Measurements from ENCODE around the gene TBX1. TPM values are rescaled to one million over a fixed set of nuclear protein-coding genes. Genes with fewer than 3 reads are reported as not detected.

The TBX1 gene
- total and polyA plus RNA-seq, 10 of the 15 experiments (the other 5 are each of a cell fraction or from before 2014, with no cell fraction given), result not detected

DNA sequence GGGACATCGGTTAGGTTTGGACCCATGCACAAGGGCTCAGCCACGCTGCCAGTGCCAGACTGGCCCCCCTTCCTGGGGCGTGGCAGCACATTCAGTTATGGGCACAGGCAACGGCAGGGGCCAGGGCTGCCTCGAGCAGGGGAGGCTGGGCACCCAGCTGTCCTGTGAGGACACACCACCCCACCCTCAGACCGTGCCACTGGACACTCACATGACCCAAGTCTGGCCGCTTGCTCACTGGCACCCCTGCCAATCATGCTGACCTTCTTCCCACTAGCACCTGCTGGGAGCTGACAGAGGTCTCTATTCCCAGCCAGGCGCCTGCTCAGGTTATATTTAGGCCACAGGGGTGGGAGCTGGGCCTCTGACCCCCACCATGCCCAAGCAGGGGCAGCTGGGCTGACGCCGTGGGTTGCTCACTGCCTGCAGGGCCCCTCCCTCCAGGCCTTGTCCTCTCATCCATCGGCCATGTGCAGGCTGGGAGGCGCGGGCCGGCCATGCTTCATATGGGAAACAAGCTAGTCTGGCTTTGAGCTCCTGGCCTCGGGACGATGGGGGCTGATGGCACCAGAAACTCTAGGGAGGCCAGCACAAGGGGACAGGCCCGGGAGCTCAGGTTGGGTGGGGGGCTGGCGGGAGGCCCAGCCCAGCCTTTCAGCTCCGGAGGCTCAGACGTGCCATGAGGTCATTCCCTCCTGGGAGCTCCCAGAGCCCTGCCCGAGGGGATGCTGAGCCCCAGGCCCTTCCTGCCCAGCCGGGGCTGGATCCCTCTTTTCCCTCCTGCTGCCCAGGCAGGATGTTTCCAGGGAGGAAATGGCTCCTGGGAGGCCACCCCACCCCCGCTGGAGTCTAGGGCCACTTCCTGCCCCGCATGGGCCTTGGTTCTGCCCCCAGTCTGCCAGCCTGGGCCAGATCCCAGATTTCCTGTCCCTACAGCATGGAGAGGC, 15.2 kb upstream of the TBX1 start:
- H3K36me3 ChIP-seq (ENCODE audit: control insufficient read depth in 2 of 2, insufficient read depth in 2 of 2, low read length in 1 of 2), result no peaks in the 10 kb centered on the region
- POLR2A ChIA-PET, result no interaction called here
- intact Hi-C loops (cut with micrococcal nuclease; ENCODE audit: unreplicated experiment), result no loop called here
- H3K79me2 ChIP-seq (ENCODE audit: control insufficient read depth, insufficient read depth, low read length), result no peaks in the 10 kb centered on the region
- H3K9ac ChIP-seq (ENCODE audit: control insufficient read depth, insufficient read depth, low read length), result no peak overlapping the region
- no peak overlapping the region for H3K4me3 ChIP-seq
- no TSS peak for BruUV-seq (replicated peaks)
- CTCF ChIA-PET, result interaction anchor here (0.8 to 2.2 kb wide), 3 partner anchors 15 to 165 kb away, joined by 3 to 8 read pairs (median 4); no protein-coding TSS in a partner anchor
- in situ Hi-C loops (cut with MboI), result no loop called here
- no peak overlapping the region for H2AFZ ChIP-seq (ENCODE audit: control insufficient read depth, low read depth, low read length)
- H3K27me3 ChIP-seq (replicated peaks in 1 of 2; ENCODE audit: control insufficient read depth in 2 of 2, insufficient read depth in 2 of 2, low read length in 1 of 2), result no peaks in the 10 kb centered on the region; a peak in 1 of 4 replicates
- H4K20me1 ChIP-seq (ENCODE audit: control insufficient read depth, insufficient read depth), result no peaks in the 10 kb centered on the region
- SMC1A ChIA-PET (ENCODE audit: uncharacterized antibody, unreplicated experiment), result no interaction called here
- 40% methylated on average over 18 of the region's 24 CpGs for WGBS (ENCODE audit: insufficient coverage, insufficient replicate concordance, low lambda C conversion rate, missing lambda C conversion rate)
- no peak for FAIRE-seq
- no peaks in the 10 kb centered on the region for H3K9me3 ChIP-seq (replicated peaks; ENCODE audit: control insufficient read depth, insufficient read depth, low read length)
- H3K4me2 ChIP-seq (ENCODE audit: control insufficient read depth, insufficient read depth), result no peak overlapping the region
- RAD21 ChIA-PET (ENCODE audit: unreplicated experiment), result interaction anchor here (0.5 to 1.4 kb wide), 3 partner anchors 15 to 165 kb away, joined by 3 read pairs; no protein-coding TSS in a partner anchor
- DNase-seq (ENCODE audit: low read depth, low spot score), result no peak
- no peaks in the 10 kb centered on the region for H3K4me1 ChIP-seq (ENCODE audit: control insufficient read depth, insufficient read depth, low read length)
- no peak for TF ChIP-seq POU2F2 (IDR thresholded peaks at IDR 0.05; ENCODE audit: borderline replicate concordance, low read depth, low read length)
- no peak overlapping the region for H3K27ac ChIP-seq (ENCODE audit: control insufficient read depth, insufficient read depth)
- no peak for ATAC-seq

GRCh38 chr22:19746726-19747125, 13.9 kb upstream of the TBX1 start:
- SMC1A ChIA-PET (ENCODE audit: uncharacterized antibody, unreplicated experiment), result no interaction called here
- 17% methylated on average over 12 of the region's 13 CpGs for WGBS (ENCODE audit: insufficient coverage, insufficient replicate concordance, low lambda C conversion rate, missing lambda C conversion rate)
- BruUV-seq (replicated peaks), result no TSS peak
- DNase-seq (ENCODE audit: low read depth, low spot score) (no peak), ATAC-seq (no peak), FAIRE-seq (no peak)
- in situ Hi-C loops (cut with MboI), result no loop called here
- Histone ChIP-seq H3K4me2 (ENCODE audit: control insufficient read depth, insufficient read depth) (no peak overlapping the region), H4K20me1 (ENCODE audit: control insufficient read depth, insufficient read depth) (no peaks in the 10 kb centered on the region), H3K4me3 (no peak overlapping the region), H3K27me3 (replicated peaks in 1 of 2; ENCODE audit: control insufficient read depth in 2 of 2, insufficient read depth in 2 of 2, low read length in 1 of 2) (no peaks in the 10 kb centered on the region; a peak in 1 of 4 replicates), H3K79me2 (ENCODE audit: control insufficient read depth, insufficient read depth, low read length) (no peaks in the 10 kb centered on the region), H3K9ac (ENCODE audit: control insufficient read depth, insufficient read depth, low read length) (no peak overlapping the region), H3K4me1 (ENCODE audit: control insufficient read depth, insufficient read depth, low read length) (no peaks in the 10 kb centered on the region), H2AFZ (ENCODE audit: control insufficient read depth, low read depth, low read length) (no peak overlapping the region), H3K27ac (ENCODE audit: control insufficient read depth, insufficient read depth) (no peak overlapping the region), H3K36me3 (ENCODE audit: control insufficient read depth in 2 of 2, insufficient read depth in 2 of 2, low read length in 1 of 2) (no peaks in the 10 kb centered on the region), H3K9me3 (replicated peaks; ENCODE audit: control insufficient read depth, insufficient read depth, low read length) (no peaks in the 10 kb centered on the region)
- CTCF ChIA-PET, result interaction anchor here (0.6 to 2.2 kb wide), 3 partner anchors 10 to 168 kb away, joined by 3 to 8 read pairs (median 4); no protein-coding TSS in a partner anchor
- intact Hi-C loops (cut with micrococcal nuclease; ENCODE audit: unreplicated experiment), result no loop called here
- POLR2A ChIA-PET, result no interaction called here
- TF ChIP-seq ZNF24 (IDR thresholded peaks at IDR 0.05) (no peak), MTA3 (IDR thresholded peaks at IDR 0.05; ENCODE audit: borderline replicate concordance, low read length) (no peak), EP300 (IDR thresholded peaks at IDR 0.05; ENCODE audit: borderline replicate concordance in 1 of 2, control insufficient read depth in 1 of 2, low read depth in 2 of 2, low read length in 2 of 2) (no peak), SMARCA5 (IDR thresholded peaks at IDR 0.05) (no peak), WRNIP1 (IDR thresholded peaks at IDR 0.05; ENCODE audit: borderline replicate concordance, low read depth, low read length) (no peak), SP1 (IDR thresholded peaks at IDR 0.05; ENCODE audit: low read depth, low read length) (no peak), NFXL1 (IDR thresholded peaks at IDR 0.05; ENCODE audit: borderline replicate concordance) (no peak), NBN (IDR thresholded peaks at IDR 0.05) (no peak), BCL11A (IDR thresholded peaks at IDR 0.05; ENCODE audit: low read depth, low read length) (no peak), CHD2 (IDR thresholded peaks at IDR 0.05; ENCODE audit: borderline replicate concordance, low read depth, low read length) (no peak), GABPA (IDR thresholded peaks at IDR 0.05; ENCODE audit: low read depth) (no peak), CBX5 (IDR thresholded peaks at IDR 0.05; ENCODE audit: low read depth) (no peak), EZH2 (IDR thresholded peaks at IDR 0.05; ENCODE audit: borderline replicate concordance, control insufficient read depth, low read depth, low read length) (no peak), ZZZ3 (IDR thresholded peaks at IDR 0.05; ENCODE audit: control insufficient read depth, insufficient read length, low read depth) (no peak)
- TF ChIP-seq, protein P1, sequence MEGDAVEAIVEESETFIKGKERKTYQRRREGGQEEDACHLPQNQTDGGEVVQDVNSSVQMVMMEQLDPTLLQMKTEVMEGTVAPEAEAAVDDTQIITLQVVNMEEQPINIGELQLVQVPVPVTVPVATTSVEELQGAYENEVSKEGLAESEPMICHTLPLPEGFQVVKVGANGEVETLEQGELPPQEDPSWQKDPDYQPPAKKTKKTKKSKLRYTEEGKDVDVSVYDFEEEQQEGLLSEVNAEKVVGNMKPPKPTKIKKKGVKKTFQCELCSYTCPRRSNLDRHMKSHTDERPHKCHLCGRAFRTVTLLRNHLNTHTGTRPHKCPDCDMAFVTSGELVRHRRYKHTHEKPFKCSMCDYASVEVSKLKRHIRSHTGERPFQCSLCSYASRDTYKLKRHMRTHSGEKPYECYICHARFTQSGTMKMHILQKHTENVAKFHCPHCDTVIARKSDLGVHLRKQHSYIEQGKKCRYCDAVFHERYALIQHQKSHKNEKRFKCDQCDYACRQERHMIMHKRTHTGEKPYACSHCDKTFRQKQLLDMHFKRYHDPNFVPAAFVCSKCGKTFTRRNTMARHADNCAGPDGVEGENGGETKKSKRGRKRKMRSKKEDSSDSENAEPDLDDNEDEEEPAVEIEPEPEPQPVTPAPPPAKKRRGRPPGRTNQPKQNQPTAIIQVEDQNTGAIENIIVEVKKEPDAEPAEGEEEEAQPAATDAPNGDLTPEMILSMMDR (IDR thresholded peaks at IDR 0.05 in 2 of 3, conservative IDR thresholded peaks at IDR 0.05 in 1 of 3; ENCODE audit: control insufficient read depth in 2 of 3, extremely low read depth in 1 of 3, insufficient read depth in 1 of 3, low read depth in 3 of 3, low read length in 3 of 3), result no peak
- RAD21 ChIA-PET (ENCODE audit: unreplicated experiment), result no interaction called here
